Bladder microvascular endothelial cell (primary cell): ENCODE data around the gene ZNF831. TPM values are rescaled to one million over a fixed set of nuclear protein-coding genes. Genes with fewer than 3 reads are reported as not detected.

Experiments
- total RNA-seq: library from RNA; depleted of rRNA; stranded (reverse); fragments of >200 nt; gene quantifications from 2 replicates; pipeline ENCODE4 v1.2.3, GENCODE V29; 2014

Gene ZNF831
- under 0.01 TPM in 1 of 2 replicates, not detected in the other for total RNA-seq

DNA sequence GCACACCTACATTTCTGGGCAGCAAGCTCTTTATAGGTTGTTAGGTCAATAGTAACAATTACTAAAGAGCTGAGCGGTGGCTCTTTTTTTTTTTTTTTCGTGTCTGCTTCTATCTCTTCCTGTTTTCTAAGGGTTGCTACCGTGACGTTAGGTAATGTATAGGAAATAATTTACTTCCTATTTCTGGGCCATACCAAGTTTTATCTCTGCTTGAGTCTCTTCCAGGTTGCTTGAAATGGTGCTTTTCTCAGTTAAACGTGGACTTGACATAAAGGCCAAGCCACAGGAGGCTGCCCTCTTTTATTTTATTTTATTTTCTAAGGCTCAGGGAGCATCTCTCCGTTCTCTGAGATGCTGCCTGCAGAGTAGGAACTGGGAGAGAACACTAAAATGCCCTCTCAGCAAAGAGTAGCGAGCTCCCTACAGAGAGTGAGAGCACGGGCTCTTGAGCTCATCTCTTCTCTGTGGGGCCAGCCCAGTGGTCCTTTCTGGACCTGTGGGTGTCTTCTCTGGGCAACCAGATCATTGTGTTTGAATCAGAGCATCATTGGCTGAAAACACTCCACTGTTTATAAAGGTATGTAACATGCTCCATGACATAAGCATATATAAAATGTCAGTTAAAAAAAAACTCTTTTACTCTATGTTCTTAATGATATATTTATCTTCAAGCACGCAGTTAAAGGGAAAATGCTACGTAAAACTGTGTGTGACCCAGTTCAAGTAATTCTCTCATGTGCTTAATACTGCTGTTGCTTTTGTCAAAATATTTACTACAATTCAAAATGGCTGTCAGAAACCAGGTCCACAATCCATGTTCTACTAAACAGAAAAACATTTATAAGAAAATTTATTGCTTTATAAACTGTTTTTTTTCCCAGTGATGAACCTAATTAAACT lies at the start of gene ZNF831:
TSS of gene ZNF831 (plus strand) at position 191 of the 900 bp plus-strand sequence. CDS start 27,199 bp downstream, outside the sequence.

DNA sequence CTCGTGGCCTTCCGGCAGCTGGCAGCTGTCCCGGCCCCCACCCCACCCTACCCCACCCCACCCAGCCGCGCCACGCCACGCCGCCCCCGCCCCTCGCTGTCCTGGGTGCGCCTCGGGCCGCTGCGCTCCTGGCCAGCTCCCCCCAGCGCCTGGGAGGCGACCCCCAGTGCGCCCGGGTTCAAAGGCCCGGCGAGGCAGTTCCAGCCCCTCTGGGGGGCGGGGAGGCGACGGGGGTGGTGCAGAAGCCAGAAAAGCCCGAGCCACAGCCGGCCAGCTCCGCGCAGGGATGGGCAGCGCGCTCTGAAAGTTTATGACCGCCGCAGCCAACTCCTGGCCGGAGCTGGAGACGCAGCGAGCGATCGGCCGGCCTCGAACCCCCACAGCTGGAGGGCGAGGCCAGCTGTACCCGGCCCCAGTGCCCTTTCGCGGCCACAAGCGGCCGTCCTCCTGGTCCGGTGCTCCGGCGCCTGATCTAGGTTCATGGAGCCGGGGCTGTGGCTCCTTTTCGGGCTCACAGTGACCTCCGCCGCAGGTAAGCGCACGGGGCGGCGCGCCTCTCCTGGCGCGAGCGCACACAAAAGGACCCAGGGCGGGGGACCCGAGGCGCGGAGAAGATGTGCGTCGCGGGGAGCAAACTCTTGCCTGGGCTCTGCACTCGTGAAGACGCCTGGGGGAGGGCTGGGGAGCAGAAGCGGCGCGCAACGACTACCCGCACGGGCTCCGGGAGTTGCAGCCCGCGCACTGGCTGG lies 136.9 kb downstream of the ZNF831 start, which contains the start of gene EDN3:
TSS of gene EDN3 (plus strand) at position 279 of the 749 bp plus-strand sequence. CDS start at position 481, 202 bp downstream.

Other genes with a start within 250 kb of the ZNF831 start
- 42.7 and 64.7 TPM in 2 replicates for gene NELFCD, start 182.6 kb upstream of the ZNF831 start, total RNA-seq
- 221 and 536 TPM in 2 replicates for gene CTSZ, start 156.6 kb upstream of the ZNF831 start, total RNA-seq
- not detected in 2 replicates for gene TUBB1, start 144.4 kb upstream of the ZNF831 start, total RNA-seq
- 32.9 and 50.0 TPM in 2 replicates for gene ATP5F1E, start 131.5 kb upstream of the ZNF831 start, total RNA-seq
- 63.9 and 83.3 TPM in 2 replicates for gene PRELID3B, start 121.0 kb upstream of the ZNF831 start, total RNA-seq
- gene EDN3, start 136.8 kb downstream of the ZNF831 start, total RNA-seq, result not detected in 2 replicates